K562 (cell line): ENCODE data around the gene ART1. TPM values are rescaled to one million over a fixed set of nuclear protein-coding genes. Genes with fewer than 3 reads are reported as not detected.
"Not testable (repeated sequence)": the region's sequence is repeated elsewhere in the genome, so short reads cannot be mapped to it uniquely, and the experiment has no call there.

ENCODE experiments used
- ATAC-seq: fragments of 200-7000 bp; cut with Tn5 transposase; 3 replicates; pipeline ENCODE4 v1.9.1; 2020; ENCODE audit warnings: moderate library complexity
- BruUV-seq: library from RNA; stranded (reverse); fragments of 400-500 nt; replicated peaks from 2 replicates; lab custom pipeline; 2021; lab: Mats Ljungman, UMichigan
- CTCF ChIA-PET: fragments of 300-600 bp; formaldehyde crosslinking; extraction: SDS; loops from one replicate; lab custom pipeline; 2021; ENCODE audit warnings: low intra/inter-chr PET ratio; lab: Yijun Ruan, JAX
- POLR2A ChIA-PET: fragments of 300-600, 350-650 bp; sonication (Branson Sonifier 250); formaldehyde crosslinking; extraction: SDS; loops from one replicate; lab custom pipeline; 2021; ENCODE audit warnings: antibody characterized with exemption, inconsistent platforms; lab: Yijun Ruan, JAX
- DNase-seq, 4 experiments: peaks; one replicate each; pipeline versions ENCODE4 v3.0.0 to v3.0.0-alpha.2; 2011 to 2018; ENCODE audit warnings: low spot score in 3 of 4, mixed read lengths in 3 of 4; ENCODE audit errors: extremely low read depth in 1 of 4
- FAIRE-seq: peaks from 2 replicates; lab custom pipeline; 2011; peaks lifted over from hg19 to GRCh38; lab: Jason Lieb, UNC
- H2AFZ ChIP-seq: 2 replicates; pipeline ENCODE4 v1.6.0; 2011; ENCODE audit warnings: low read depth, low read length, control low read depth, inconsistent platforms
- H3K27ac ChIP-seq: fragments of 200-600 bp; 3 replicates; pipeline ENCODE4 v1.8.0; 2011; ENCODE audit warnings: low read depth, mild to moderate bottlenecking, control low read depth, inconsistent platforms, low read length, moderate library complexity, mixed read lengths; ENCODE audit errors: extremely low read depth
- H3K27me3 ChIP-seq, 2 experiments: fragments of 300-600 bp in 1 of 2; 2 replicates in 1 of 2; 3 replicates in 1 of 2; pipeline versions ENCODE4 v1.6.0 to v1.8.0; 2011; ENCODE audit warnings: inconsistent platforms in 2 of 2, low read length in 2 of 2, mild to moderate bottlenecking in 1 of 2, mixed read lengths in 1 of 2, moderate library complexity in 1 of 2; ENCODE audit not compliant: control insufficient read depth in 2 of 2, insufficient read depth in 2 of 2
- H3K36me3 ChIP-seq: fragments of 300-600 bp; 3 replicates; pipeline ENCODE4 v1.8.0; 2011; ENCODE audit warnings: mild to moderate bottlenecking, low read length, inconsistent platforms; ENCODE audit not compliant: control insufficient read depth, insufficient read depth
- H3K4me1 ChIP-seq, 2 experiments: fragments of 200-600 bp in 1 of 2; replicated peaks in 1 of 2; 2 replicates in 1 of 2; 3 replicates in 1 of 2; pipeline versions ENCODE4 v1.5.1 to v1.8.0; 2011; ENCODE audit warnings: inconsistent platforms in 2 of 2, low read length in 2 of 2, mild to moderate bottlenecking in 1 of 2, mixed read lengths in 1 of 2, moderate library complexity in 1 of 2; ENCODE audit not compliant: control insufficient read depth in 2 of 2, insufficient read depth in 2 of 2
- H3K4me2 ChIP-seq: 2 replicates; pipeline ENCODE4 v1.6.1; 2011; ENCODE audit warnings: low read length, control low read depth, inconsistent platforms, mixed read lengths; ENCODE audit not compliant: insufficient read depth
- H3K4me3 ChIP-seq: fragments of 200-600 bp; sonication (generic), shearing (Covaris generic); 2 replicates; pipeline ENCODE4 v1.5.1; 2016; ENCODE audit warnings: control low read depth, inconsistent platforms
- H3K79me2 ChIP-seq: fragments of 200-600 bp; 3 replicates; pipeline ENCODE4 v1.8.0; 2011; ENCODE audit warnings: low read length, inconsistent platforms; ENCODE audit not compliant: control insufficient read depth, insufficient read depth
- H3K9ac ChIP-seq, 2 experiments: 2 replicates each; pipeline versions ENCODE4 v1.6.0 to v1.6.1; 2011; ENCODE audit warnings: low read depth in 2 of 2, low read length in 2 of 2, control low read depth in 1 of 2, inconsistent platforms in 1 of 2, mild to moderate bottlenecking in 1 of 2, mixed read lengths in 1 of 2; ENCODE audit not compliant: insufficient read depth in 1 of 2
- H3K9me1 ChIP-seq: one replicate; pipeline ENCODE4 v1.6.0; 2011; ENCODE audit warnings: inconsistent platforms, mild to moderate bottlenecking, low read length, moderate library complexity; ENCODE audit not compliant: control insufficient read depth, insufficient read depth
- H3K9me3 ChIP-seq: replicated peaks from 2 replicates; pipeline ENCODE4 v1.5.1; 2011; ENCODE audit warnings: low read depth, low read length, inconsistent platforms; ENCODE audit not compliant: control insufficient read depth, insufficient read depth
- H4K20me1 ChIP-seq: replicated peaks from 2 replicates; pipeline ENCODE4 v1.6.1; 2011; ENCODE audit warnings: low read length, inconsistent platforms, mixed read lengths; ENCODE audit not compliant: control insufficient read depth, insufficient read depth
- CBFA2T3 ChIP-seq: fragments of 450-650 bp; IDR thresholded peaks from 2 replicates; pipeline ENCODE4 v1.6.1; 2017
- DACH1 ChIP-seq: fragments of 450-650 bp; IDR thresholded peaks from 2 replicates; pipeline ENCODE4 v1.6.1; 2018; ENCODE audit not compliant: partially characterized antibody
- MEF2A ChIP-seq: IDR thresholded peaks from 2 replicates; pipeline ENCODE4 v1.6.1; 2011; ENCODE audit warnings: low read depth, mild to moderate bottlenecking, low read length, moderate library complexity; ENCODE audit not compliant: control insufficient read depth
- MEF2D ChIP-seq: conservative IDR thresholded peaks from 2 replicates; pipeline ENCODE4 v1.6.1; 2016; ENCODE audit warnings: low read depth, missing genetic modification characterization, missing compliant biosample characterization
- NFXL1 ChIP-seq: fragments of 450-650 bp; formaldehyde crosslinking; IDR thresholded peaks from 2 replicates; pipeline ENCODE4 v1.4.0; 2021; ENCODE audit warnings: mild to moderate bottlenecking
- NR2C1 ChIP-seq, 2 experiments: fragments of 450-650 bp; IDR thresholded peaks; 2 replicates each; pipeline ENCODE4 v1.6.1; 2017; ENCODE audit warnings: mild to moderate bottlenecking in 2 of 2, antibody characterized with exemption in 1 of 2, inconsistent platforms in 1 of 2, missing compliant biosample characterization in 1 of 2, missing genetic modification characterization in 1 of 2
- WGBS: fragments of 100-300 bp; shearing (Covaris generic); methylation state at CpG from one replicate; pipeline ENCODE4 v1.1.6; 2016; ENCODE audit warnings: low coverage, mixed read lengths; ENCODE audit not compliant: insufficient coverage; ENCODE audit errors: missing lambda C conversion rate; 5-methylcytosine and 5-hydroxymethylcytosine counted together
- in situ Hi-C: fragments of 300-500 bp; cut with MboI; formaldehyde crosslinking; loops from 4 replicates; pipeline ENCODE4 v1.15.0; 2018; ENCODE audit warnings: inconsistent platforms, mixed read lengths
- intact Hi-C: fragments of 100-400 bp; cut with micrococcal nuclease; formaldehyde crosslinking; loops from 2 replicates; pipeline ENCODE4 v1.14.2; 2022
- polyA plus RNA-seq, 8 experiments: library from polyadenylated mRNA; depleted of rRNA in 4 of 8; stranded (reverse) in 5 of 8; unstranded in 3 of 8; fragments of >200 nt; fragmentation: Nextera tagmentation in 2 of 8; fragmentation: Illumina TruSeq in 1 of 8; extraction: Ambion mirVana in 2 of 8; extraction: Trizol in 1 of 8; gene quantifications; 2 replicates each; pipeline versions ENCODE4 v1.2.1 to v1.2.3, GENCODE V29; 2011 to 2014; ENCODE audit warnings: inconsistent platforms in 1 of 8, missing spikeins in 1 of 8
- total RNA-seq, 7 experiments: library from RNA; depleted of rRNA in 6 of 7; stranded (reverse); fragments of >200 nt in 6 of 7; fragmentation: Illumina TruSeq in 2 of 7; extraction: Trizol in 2 of 7; gene quantifications; 2 replicates each; pipeline versions ENCODE4 v1.2.1 to v1.2.3, GENCODE V29; 2011 to 2021; ENCODE audit warnings: low replicate concordance in 1 of 7
- TF ChIP-seq, protein P1 (sequence below): sonication (generic); formaldehyde crosslinking; IDR thresholded peaks from 2 replicates; pipeline ENCODE4 v1.8.0; 2022; ENCODE audit warnings: missing genetic modification reagents, mild to moderate bottlenecking, moderate library complexity, borderline replicate concordance
- TF ChIP-seq, protein P2 (sequence below): fragments of 450-650 bp; IDR thresholded peaks from 2 replicates; pipeline ENCODE4 v1.6.1; 2018; ENCODE audit not compliant: partially characterized antibody
- TF ChIP-seq, protein P3 (sequence below), 2 experiments: fragments of 450-650 bp; conservative IDR thresholded peaks; 2 replicates each; pipeline ENCODE4 v1.6.1; 2017; ENCODE audit warnings: mild to moderate bottlenecking in 2 of 2, moderate library complexity in 2 of 2

Gene ART1
- total and polyA plus RNA-seq, 9 of the 15 experiments (the other 6 are each of a cell fraction or from before 2014, with no cell fraction given): not detected

DNA sequence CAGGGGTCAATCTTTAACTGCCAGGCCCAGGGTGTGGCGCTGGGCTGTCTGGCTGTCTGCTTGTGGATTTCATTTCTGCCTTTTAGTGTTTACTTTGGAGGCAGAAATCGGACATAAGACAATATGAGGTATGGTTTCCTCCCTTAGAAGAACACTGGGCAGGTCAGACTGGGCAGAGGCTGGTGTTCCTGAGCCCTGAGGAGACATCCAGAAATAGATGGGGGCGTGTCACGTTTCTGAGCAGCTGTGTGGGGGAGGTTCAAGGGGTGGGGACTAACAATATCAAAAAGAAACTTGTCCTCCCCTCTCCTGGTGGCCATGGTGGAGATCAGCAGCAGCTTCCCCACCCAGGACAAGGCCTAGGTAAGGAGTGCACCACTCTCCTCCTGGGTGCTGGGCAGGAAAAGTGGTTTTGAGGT, at the start of gene ART1 (continued):
- TF ChIP-seq, protein P1, sequence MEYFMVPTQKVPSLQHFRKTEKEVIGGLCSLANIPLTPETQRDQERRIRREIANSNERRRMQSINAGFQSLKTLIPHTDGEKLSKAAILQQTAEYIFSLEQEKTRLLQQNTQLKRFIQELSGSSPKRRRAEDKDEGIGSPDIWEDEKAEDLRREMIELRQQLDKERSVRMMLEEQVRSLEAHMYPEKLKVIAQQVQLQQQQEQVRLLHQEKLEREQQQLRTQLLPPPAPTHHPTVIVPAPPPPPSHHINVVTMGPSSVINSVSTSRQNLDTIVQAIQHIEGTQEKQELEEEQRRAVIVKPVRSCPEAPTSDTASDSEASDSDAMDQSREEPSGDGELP (CRISPR knock-in tag): peak; percentile 95
- TF ChIP-seq, protein P2, sequence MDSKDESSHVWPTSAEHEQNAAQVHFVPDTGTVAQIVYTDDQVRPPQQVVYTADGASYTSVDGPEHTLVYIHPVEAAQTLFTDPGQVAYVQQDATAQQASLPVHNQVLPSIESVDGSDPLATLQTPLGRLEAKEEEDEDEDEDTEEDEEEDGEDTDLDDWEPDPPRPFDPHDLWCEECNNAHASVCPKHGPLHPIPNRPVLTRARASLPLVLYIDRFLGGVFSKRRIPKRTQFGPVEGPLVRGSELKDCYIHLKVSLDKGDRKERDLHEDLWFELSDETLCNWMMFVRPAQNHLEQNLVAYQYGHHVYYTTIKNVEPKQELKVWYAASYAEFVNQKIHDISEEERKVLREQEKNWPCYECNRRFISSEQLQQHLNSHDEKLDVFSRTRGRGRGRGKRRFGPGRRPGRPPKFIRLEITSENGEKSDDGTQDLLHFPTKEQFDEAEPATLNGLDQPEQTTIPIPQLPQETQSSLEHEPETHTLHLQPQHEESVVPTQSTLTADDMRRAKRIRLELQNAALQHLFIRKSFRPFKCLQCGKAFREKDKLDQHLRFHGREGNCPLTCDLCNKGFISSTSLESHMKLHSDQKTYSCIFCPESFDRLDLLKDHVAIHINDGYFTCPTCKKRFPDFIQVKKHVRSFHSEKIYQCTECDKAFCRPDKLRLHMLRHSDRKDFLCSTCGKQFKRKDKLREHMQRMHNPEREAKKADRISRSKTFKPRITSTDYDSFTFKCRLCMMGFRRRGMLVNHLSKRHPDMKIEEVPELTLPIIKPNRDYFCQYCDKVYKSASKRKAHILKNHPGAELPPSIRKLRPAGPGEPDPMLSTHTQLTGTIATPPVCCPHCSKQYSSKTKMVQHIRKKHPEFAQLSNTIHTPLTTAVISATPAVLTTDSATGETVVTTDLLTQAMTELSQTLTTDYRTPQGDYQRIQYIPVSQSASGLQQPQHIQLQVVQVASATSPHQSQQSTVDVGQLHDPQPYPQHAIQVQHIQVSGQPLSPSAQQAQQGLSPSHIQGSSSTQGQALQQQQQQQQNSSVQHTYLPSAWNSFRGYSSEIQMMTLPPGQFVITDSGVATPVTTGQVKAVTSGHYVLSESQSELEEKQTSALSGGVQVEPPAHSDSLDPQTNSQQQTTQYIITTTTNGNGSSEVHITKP: peak; percentile 48
- no peak for TF ChIP-seq NFXL1 (CRISPR knock-in tag)
- TF ChIP-seq DACH1: peak; percentile 32
- TF ChIP-seq CBFA2T3: peak; percentile 33; the same call in 1 of the 2 replicates
- TF ChIP-seq, protein P3, sequence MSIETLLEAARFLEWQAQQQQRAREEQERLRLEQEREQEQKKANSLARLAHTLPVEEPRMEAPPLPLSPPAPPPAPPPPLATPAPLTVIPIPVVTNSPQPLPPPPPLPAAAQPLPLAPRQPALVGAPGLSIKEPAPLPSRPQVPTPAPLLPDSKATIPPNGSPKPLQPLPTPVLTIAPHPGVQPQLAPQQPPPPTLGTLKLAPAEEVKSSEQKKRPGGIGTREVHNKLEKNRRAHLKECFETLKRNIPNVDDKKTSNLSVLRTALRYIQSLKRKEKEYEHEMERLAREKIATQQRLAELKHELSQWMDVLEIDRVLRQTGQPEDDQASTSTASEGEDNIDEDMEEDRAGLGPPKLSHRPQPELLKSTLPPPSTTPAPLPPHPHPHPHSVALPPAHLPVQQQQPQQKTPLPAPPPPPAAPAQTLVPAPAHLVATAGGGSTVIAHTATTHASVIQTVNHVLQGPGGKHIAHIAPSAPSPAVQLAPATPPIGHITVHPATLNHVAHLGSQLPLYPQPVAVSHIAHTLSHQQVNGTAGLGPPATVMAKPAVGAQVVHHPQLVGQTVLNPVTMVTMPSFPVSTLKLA (conservative IDR thresholded peaks at IDR 0.05): 0 out of 4 replicates have a peak, but pooled peaks of 1 of the 2 experiments have one; percentile 24
- TF ChIP-seq MEF2A: peak; percentile 89
- peak; percentile 81 for TF ChIP-seq MEF2D
- peak; percentile 76 for TF ChIP-seq NR2C1 (IDR thresholded peaks at IDR 0.05)
- no peak for TF ChIP-seq NR2C1 (tag; IDR thresholded peaks at IDR 0.05)
- TF ChIP-seq, all 486 proteins: peak for 13

DNA sequence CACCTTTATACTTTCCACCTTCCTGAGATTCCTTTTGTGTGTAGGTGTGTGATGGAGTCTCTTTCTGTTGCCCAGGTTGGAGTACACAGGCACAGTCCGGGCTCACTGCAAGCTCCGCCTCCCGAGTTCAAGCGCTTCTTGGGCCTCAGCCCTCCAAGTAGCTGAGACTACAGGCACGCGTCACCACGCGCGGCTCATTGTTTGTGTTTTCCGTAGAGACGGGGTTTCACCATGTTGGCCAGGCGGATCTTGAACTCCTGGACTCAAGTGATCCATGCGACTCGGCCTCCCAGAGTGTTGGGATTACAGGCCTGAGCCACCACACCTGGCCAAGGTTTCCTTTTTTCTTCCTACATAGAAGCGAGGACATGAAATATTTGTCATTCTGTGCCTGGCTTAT, 47.2 kb upstream of the ART1 start:
- H3K9me1 ChIP-seq, H3K36me3 ChIP-seq, H3K9me3 ChIP-seq, BruUV-seq, H3K27ac ChIP-seq, H2AFZ ChIP-seq, intact Hi-C loops, H3K4me2 ChIP-seq, in situ Hi-C loops, H3K9ac ChIP-seq, DNase-seq, H3K79me2 ChIP-seq, H3K4me3 ChIP-seq, ATAC-seq, POLR2A ChIA-PET, H3K4me1 ChIP-seq, H3K27me3 ChIP-seq, FAIRE-seq, H4K20me1 ChIP-seq: not testable (repeated sequence)
- CTCF ChIA-PET: interaction anchor here (0.6 kb wide), 1 partner anchor 13 kb away, joined by 3 read pairs; no protein-coding TSS in a partner anchor
- WGBS: 46% methylated on average over 11 of the region's 15 CpGs
